ENCODE measurements around the gene CCDC106.
A peak's percentile ranks its signal among the peaks of the same experiment; 100 is the strongest.

The CCDC106 gene

DNA sequence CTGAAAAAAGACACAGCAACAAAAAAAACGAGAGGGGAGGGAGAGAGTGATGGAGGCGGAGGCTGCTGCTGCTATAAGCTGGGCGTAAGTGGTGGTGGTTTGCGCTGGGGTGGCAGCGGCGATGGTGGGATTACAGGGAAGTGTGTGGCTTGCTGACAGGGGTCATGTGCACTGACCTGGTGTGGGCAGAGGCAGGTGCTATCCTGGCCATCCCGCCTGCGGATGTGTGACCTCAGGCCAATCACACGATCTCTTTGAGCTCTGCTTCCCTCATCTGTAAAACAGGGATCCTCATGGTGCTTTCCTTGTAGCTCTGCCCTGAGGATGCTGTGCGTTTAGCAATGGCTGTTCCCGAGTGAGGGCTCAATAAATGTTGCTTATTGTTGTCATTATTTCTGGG, 10.5 kb upstream of the CCDC106 start:
- no peak for DNase-seq

DNA sequence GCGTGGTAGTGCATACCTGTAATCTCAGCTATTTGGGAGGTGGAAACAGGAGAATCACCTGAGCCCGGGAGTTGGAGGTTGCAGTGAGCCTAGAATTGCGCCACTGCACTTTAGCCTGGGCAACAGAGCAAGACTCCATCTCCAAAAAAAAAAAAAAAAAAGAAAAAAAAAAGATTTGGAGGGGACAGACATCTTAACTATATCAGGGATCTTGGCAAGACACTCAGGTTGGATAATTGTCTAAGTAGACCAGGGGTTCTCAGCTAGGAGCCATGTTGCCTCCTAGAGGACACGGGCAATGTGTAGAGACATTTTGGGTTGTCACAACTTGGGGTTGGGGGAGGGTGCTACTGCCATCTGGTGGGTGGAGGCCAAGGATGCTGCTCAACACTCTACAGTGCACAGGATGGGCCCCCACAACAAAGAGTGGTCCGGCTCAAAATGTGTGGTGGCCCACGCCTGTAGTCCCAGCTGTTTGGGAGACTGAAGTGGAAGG, 9.1 kb upstream of the CCDC106 start:
- DNase-seq, result peak; percentile 65 to 77

DNA sequence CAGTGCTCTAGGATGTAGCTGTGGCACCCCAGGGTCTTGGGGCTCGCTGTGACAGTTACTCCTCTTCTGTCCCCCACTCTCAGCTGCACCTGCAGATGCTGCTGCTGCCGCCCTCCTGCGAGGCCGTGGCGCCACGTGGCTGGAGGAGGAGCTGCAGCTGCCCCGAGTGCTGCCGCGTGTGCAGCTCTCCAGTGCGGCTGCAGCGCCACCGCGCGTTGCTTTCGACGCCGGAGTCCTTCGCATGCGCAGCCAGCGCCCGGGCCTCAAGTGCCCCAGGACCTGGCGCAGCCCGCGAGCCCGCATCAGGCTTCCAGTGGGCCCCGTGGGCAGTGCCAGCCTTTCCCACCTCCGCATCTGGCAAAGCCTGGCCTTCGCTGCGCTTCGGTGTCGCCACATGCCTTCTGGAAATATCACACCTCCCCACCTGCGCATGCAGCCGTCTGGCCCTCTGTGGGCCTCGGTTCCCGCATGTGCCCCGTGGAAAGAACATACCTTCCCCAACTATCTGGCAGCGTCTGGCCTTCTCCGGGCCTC, 7.9 kb upstream of the CCDC106 start:
- DNase-seq, result peak; percentile 81 to 82

DNA sequence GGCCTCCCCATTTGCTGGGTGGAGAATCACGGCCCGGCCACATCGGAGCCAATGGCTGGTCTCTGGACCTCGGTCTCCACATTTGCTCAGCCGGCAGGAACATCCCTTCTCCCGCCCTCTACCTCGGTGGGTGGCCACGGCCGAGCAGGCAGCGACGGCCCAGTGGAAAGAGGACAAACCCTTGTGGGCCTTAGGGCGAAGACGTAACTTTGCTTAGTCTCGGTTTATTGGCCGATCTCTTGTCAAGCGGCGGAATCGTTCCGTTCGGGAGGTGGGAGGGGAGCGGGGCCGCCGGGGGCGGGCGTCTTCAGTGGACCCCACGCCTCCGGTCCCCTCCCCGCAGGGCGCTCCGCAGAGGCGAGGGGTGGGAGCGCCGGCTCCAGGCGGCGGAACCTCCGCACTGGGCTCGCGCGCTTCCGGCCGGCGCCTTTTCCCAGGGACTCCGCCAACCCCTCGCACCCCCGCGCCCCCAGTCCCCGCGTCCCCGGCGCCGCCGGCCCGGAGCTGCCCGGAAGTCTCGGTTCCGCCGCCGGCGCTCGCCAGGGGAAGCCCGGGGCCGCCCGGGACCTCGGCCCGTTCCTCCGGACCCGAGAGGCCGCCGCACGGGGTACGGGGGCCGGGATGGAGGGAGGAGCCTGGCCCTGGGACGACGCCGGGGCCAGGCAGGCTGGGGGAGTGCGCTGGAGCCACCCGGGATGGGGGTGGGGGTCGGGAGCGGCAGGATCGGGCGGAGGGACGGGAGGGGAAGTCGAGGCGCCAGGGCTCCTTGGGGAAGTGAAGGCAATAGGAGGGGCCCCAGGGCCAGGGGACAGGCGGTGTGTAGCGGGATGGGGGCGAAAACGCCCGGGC, 7.2 kb upstream of the CCDC106 start, which contains the start of gene ZNF580:
Gene ZNF580 (plus strand): TSS at position 426 of the 849 bp plus-strand sequence. CDS start 1,507 bp downstream, outside the sequence.
- DNase-seq, result peak; percentile 38 to 70

DNA sequence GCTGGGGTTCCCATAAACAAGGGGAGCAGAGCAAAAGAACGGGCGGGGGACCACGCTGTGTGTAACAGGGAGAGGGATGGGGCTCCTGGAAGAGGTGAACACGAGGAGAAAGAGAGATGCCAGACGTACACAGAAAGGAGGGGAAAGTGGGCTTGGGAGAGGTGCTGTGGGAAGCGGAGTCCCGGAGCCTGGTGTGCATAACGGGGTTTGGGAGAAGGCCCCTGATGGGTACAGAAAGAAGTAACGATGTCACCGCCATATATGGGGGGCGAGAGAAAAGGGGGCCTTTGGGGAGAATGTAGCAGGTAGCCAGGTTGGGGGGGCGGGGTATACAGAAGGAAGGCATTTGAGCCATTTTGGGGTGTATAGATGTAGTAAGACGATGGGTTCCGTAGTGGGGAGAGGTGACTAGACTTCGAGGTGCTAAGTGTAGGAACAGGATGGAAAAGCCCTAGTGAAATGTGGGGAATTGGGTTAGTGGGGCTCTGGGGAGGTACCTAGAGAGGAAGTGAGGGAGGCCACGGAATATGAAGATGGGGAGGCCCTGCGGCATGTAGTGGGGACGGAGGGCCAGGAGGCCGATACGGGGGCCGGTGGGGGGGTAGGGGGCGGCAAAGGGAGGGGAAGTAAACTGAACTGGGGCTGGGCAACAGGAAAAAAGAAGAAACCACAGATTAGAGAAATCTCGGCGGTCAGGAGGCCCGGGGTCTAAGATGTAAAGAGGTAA, 6.4 kb upstream of the CCDC106 start:
- DNase-seq, result peak in 1 of 2 donors; percentile 53

DNA sequence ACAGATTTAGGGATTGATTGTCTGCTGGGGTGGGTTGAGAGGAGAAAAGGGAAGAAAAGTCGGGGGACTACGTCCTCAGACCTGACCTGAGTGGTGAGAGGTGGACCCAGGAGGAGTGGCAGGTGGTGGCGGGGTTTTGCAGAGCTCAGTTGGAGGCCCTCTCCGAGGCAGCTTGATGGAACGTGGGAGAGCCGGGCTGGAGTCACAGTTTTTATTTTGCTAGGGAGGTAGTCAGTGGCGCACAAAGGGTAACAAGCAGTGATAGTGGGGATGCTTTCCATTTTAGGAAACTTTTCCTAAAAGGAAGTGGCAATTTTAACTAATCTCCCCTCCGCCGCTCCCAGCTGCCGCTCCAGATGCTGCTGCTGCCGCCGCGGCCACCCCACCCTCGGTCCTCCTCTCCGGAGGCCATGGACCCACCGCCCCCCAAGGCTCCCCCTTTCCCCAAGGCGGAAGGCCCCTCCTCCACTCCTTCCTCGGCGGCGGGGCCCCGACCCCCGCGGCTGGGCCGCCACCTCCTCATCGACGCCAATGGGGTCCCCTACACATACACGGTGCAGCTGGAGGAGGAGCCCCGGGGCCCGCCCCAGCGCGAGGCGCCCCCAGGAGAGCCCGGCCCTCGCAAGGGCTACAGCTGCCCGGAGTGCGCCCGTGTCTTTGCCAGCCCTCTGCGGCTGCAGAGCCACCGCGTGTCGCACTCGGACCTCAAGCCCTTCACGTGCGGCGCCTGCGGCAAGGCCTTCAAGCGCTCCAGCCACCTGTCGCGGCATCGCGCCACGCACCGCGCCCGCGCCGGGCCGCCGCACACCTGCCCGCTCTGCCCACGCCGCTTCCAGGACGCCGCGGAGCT, 5.6 kb upstream of the CCDC106 start:
- DNase-seq, result peak in 1 of 2 donors; percentile 29

DNA sequence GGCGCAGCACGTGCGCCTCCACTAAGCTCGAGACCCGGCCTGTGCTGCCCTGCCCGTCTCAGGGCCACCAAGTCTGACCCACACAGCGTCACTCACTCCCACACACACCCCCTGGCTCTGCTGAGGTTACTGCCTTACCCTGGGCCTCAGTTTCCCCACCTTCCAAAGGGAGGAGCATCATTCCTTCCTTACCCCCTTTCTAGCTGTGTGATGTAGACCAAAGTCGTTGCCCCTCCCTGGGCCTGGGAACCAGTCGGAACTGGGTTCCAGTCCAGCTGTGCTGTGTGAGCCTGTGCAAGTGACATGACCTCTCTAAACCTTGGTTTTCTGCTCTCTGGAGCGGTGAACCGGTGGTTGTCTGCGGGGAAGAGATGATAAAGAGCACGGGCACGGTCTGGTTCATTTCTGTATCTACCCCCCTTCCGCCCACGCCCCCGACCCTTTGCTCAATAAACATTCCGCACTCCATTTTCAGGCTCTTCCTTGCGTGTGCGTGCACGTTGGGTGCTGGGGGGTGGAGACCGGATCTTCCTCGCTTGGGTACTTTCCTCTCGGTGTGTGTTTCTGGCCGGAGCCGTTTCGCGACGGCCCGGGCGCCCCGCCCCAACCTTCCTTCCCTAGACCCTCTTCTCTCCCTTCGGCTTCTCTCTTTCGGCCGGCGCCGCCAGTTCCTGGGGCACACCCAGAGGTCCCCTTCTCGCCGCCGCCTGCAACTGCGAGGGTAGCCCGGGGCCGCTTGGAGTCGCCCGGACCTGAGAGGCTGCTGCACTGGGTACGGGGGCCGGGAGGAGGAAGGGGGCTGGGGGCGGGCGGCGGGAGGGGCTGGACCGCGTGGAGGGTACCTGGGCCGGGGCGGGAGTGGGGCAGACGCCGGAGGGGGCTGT, 4.8 kb upstream of the CCDC106 start, which contains the start of gene ZNF581:
Gene ZNF581 (plus strand): TSS at position 647 of the 884 bp plus-strand sequence. CDS start 923 bp downstream, outside the sequence.
- peak; percentile 72 to 84 for DNase-seq

DNA sequence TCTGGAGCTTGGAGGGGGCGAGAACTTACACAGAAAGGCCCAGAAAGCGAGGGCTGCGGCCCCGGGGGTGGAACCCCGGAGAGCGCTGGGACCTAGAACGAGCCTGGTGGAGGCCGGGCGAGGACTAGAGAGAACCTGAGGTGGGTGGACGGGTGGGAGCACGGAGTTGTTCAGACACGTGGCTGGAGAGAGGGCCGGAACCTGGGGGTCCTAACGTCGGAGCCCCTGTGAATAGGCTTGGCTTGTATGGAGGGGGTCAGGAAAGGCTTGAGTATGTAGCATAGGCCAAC, 4.2 kb upstream of the CCDC106 start:
- no peak for DNase-seq

DNA sequence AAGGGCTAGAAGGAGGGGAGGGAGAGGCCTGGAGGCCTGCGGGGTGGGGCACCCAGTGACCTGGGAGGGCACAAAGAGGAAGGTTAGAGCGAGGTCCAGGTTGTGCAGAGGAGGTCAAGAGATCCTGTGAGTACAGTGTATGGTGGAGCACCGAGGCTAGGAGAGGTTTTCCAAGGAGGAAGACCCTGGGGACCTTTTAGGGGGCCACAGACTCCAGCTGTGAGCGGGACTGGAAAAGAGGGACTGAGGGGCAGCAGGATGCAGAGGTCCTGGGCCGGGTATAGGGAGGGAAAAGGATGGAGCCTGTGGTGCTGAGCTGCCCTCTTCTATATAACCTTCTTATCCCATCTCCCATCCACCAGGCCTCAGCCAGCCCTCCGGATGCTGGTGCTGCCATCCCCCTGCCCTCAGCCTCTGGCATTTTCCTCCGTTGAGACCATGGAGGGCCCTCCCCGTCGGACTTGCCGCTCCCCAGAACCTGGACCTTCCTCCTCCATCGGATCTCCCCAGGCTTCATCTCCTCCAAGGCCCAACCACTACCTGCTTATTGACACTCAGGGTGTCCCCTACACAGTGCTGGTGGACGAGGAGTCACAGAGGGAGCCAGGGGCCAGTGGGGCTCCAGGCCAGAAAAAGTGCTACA, 3.7 kb upstream of the CCDC106 start:
- DNase-seq, result no peak

DNA sequence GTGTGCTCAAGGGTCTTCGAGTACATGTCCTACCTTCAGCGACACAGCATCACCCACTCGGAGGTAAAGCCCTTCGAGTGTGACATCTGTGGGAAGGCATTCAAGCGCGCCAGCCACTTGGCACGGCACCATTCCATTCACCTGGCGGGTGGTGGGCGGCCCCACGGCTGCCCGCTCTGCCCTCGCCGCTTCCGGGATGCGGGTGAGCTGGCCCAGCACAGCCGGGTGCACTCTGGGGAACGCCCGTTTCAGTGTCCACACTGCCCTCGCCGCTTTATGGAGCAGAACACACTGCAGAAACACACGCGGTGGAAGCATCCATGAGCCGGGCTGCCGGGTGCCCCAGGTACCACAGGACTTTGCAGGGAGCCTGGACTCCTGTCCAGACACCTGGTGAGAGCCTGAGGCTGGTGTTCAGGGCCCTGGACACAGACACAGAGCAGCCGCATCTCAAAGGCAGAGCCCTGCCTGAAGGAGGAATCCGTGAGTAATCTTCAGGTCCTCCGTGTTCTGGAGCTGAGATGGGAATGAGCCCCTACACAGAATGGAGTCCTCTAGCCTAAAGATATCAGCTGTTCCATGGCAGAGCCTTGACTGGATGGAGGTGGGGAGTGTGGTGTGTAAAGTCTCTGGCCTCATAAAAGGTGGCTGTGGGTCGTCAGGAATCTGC, 3.0 kb upstream of the CCDC106 start:
- no peak for DNase-seq

DNA sequence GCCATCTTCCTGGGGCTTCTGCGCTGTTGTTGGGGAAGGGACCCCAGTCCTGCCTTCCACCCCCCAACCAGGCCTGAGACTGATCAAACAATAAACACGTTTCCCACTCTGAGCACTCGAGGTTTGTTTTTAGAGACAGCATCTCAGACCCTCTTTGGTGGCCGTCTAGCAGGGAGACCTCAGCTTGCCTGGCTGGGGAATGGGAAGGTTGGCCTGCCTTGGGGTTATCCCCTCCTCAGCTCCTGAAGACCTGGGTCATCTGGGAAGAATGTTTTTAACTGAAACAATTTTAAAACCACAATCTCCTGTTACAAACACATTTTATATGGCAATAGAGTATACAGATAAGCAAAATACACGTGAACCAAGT, 2.5 kb upstream of the CCDC106 start:
- DNase-seq, result no peak

DNA sequence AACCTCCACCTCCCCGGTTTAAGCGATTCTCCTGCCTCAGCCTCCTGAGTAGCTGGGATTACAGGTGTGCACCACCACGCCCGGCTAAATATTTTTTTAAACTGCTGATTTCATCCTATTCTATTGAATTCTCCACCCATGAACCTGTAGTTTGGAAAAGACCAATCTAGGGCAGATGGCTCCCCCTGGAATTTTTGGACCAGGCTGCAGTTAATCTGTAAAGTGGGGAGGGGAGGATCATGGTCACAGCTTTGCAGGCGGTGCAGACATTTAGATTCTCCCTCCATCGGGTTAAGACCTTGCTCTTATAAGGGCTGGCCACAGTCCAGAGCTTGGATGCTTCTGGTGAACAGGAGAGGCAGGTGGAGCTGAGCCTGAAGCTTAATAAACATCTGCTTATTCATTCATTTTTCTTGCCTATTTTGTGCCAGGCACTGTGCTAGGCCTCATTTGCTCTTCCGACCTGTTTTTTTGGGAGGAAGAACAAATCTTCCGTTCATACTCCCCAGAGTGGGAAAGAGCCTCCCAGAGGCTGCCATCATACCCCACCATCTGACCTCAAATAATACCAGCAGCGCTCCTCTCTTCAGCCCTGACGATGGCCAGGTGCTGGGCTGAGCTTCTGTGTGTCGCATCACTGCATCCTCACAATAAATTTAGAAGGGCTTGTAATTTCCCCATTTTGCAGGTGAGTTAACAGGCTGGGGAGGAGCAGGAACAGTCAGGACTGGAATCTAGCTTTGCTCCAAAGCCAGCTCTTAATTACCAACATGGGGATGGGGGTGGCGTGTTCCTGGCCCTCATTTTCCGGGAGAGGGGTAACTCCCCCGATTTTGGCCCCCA, 902 bp upstream of the CCDC106 start:
- DNase-seq, result no peak

DNA sequence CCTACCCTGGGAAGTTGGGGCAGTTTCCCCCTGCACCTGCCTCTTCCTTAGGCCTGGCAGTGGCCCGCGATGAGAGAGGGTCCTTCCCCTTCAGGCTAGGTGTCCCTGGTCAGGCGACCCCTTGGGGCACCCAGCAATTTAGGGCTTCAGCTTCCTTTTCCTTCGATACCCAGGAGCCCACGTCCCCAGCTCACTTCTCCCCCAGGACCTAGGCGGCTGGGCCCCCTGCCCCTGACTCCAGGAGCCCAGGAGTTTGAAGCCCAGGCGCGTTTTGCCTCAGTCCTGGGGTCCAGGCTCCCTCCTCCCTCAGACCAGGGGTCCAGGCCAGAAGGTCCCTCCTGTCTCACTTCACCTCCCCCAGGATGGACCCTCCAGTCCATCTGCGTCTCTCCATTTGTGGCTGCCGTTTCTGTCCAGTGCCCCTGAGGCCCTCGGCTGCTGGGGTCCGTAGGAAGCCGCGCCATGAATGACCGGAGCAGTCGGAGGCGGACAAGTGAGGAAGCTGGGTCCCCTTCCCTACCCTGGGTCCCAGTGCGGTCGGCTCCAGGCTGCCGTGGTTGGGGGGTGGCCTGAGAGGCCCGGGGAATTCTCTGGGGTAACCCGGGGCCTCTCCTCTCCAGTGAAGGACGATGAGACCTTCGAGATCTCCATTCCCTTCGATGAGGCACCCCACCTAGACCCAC, 714 bp downstream of the CCDC106 start:
- DNase-seq, result no peak

DNA sequence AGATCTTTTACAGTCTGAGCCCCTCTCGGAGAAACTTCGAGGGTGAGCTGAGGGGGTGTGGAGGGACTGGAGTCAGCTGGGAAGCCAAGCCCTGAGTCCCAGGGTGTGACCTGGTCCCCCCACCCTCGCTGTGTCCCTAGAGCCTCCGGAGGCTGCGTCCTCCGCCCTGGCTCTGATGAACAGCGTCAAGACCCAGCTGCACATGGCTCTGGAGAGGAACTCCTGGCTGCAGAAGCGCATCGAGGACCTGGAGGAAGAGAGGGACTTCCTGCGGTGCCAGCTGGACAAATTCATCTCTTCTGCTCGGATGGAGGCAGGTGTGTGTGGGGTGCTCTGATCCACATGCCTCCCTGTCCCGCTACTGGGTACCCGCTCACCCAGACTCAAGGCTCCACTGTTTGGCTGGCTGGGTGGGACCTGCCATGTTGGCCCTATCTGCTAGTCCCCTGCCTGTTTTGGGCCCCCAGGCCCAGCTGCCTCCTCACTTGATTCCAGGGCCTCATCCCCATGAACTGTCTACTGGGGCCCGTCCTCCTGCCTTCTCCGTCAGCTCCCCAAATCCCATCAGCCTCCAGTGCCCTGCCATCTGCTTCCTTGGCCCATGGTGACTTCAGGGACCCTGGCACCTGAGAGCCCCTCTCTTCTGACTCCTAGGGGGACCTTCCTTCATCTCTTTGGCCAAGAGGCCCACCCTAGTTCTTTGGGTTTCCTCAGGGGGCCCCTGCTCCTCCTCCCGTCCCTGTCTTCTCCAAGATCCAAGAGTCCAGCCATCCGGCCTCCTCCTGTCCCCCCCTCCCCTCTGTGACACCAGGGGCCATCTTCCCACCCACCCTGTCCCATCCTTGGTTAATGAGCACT, 1.5 kb downstream of the CCDC106 start:
- no peak for DNase-seq

DNA sequence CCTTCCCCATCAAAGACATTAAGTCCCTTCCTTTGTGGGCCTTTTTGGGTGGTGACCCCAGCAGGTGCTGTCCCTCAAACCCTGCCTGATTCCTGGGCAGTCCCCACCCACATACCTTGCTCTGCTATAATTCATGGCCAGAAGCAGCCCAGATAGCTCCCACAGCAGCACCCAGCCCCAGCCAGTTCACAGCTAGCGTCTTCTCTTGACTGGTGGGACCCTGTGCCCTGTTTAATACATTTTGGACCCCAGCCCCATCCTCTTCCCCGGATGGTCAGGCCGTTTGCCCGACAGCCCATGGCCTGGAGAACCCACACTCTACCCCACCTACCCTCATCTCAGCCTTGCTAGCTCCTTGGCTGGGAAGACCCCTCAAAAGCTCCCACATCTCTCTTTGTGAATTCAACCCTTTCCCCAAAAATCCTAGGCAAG, 2.1 kb downstream of the CCDC106 start:
- no peak for DNase-seq

DNA sequence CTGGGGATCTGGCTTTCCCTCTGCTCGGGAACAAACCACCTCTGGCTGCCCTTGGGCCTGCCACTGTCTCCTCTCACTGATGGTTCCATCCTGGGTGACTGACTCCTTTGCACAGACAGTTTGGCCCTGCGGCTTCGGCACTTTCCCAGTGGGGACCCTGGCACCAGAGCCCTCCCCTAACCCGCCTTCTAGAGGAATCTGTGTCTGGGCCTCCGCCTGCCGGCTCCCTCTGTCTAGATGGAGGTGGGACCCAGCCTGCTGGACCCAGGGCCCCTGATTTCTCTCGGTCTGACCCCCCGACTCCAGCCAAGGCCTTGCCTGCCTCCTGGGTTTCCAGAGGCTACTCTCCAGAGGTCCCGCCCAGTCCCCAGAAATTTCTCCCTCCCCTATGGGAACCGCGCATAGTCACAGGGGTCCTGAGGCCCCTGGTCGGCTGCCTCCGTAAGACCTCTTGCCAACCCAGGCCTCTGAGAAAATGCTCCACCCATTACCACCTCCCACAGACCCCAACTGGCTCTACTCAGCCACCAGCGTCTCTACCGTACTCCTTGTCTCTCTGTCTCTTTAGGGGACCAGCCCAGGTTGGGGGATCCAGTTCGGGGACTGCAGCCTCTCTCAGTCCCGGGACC, 2.7 kb downstream of the CCDC106 start:
- no peak for DNase-seq

DNA sequence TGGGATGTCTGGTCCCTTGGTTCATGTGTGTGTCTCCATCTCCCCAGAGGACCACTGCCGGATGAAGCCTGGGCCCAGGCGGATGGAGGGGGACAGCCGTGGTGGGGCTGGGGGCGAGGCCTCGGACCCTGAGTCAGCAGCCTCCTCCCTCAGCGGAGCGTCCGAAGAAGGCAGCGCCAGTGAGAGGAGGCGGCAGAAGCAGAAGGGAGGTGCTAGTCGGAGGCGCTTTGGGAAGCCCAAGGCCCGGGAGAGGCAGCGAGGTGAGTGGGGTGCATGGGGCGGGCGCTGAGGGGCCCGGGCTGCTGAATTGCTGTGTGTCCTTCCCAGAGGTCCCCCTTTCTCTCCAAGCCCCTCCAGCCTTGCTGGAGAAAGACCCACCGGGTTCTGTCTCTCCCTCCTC, 3.2 kb downstream of the CCDC106 start:
- DNase-seq, result no peak

Data from CD4-positive, alpha-beta T cell treated with Interferon alpha-2 for 1 hour (primary cell).